ENCODE measurements around the gene NCBP2.

GRCh38 chr3:196969660-196970546 lies 27.6 kb upstream of the NCBP2 start:
- TF ChIP-seq CTCF (IDR thresholded peaks at IDR 0.05) (no peak), POLR2A (IDR thresholded peaks at IDR 0.05) (no peak)
